H1 (cell line): ENCODE results near the gene CDH19. TPM values are rescaled to one million over a fixed set of nuclear protein-coding genes. Genes with fewer than 3 reads are reported as not detected.

ENCODE experiments used
- CTCF ChIA-PET: fragments of 300-600 bp; sonication (Branson Sonifier 250); formaldehyde crosslinking; loops from one replicate; lab custom pipeline; 2021; ENCODE audit not compliant: partially characterized antibody; lab: Charles Lee
- POLR2A ChIA-PET: fragments of 300-600 bp; sonication (Branson Sonifier 250); formaldehyde crosslinking; loops from one replicate; lab custom pipeline; 2021; ENCODE audit warnings: inconsistent platforms; ENCODE audit not compliant: partially characterized antibody; lab: Charles Lee
- DNase-seq, 2 experiments: peaks; one replicate each; pipeline versions ENCODE4 v3.0.0 to v3.0.0-alpha.2; 2010 to 2022; ENCODE audit warnings: low spot score in 2 of 2, low read depth in 1 of 2, mixed read lengths in 1 of 2
- FAIRE-seq: peaks from 2 replicates; lab custom pipeline; 2011; peaks lifted over from hg19 to GRCh38; lab: Jason Lieb, UNC
- H2AFZ ChIP-seq: 2 replicates; pipeline ENCODE4 v1.8.1; 2012; ENCODE audit warnings: low read length, inconsistent platforms
- H2AK5ac ChIP-seq: 2 replicates; pipeline ENCODE4 v1.6.1; 2013; ENCODE audit warnings: low read depth, low read length
- H2BK120ac ChIP-seq: replicated peaks from 2 replicates; pipeline ENCODE3; 2013; ENCODE audit warnings: low read depth, low read length, inconsistent platforms
- H2BK12ac ChIP-seq: 2 replicates; pipeline ENCODE4 v1.6.1; 2013; ENCODE audit warnings: low read depth, low read length
- H2BK15ac ChIP-seq: 2 replicates; pipeline ENCODE4 v1.6.1; 2013; ENCODE audit warnings: low read length
- H2BK20ac ChIP-seq: 2 replicates; pipeline ENCODE4 v1.6.1; 2013; ENCODE audit warnings: low read length
- H2BK5ac ChIP-seq: 2 replicates; pipeline ENCODE4 v1.6.1; 2013; ENCODE audit warnings: low read depth, low read length
- H3K14ac ChIP-seq: 2 replicates; pipeline ENCODE4 v1.6.1; 2013; ENCODE audit warnings: inconsistent platforms; ENCODE audit not compliant: insufficient read length
- H3K18ac ChIP-seq: 2 replicates; pipeline ENCODE4 v1.6.1; 2013; ENCODE audit warnings: low read length; ENCODE audit errors: extremely low read depth
- H3K23ac ChIP-seq: 2 replicates; pipeline ENCODE4 v1.6.1; 2013; ENCODE audit warnings: inconsistent platforms; ENCODE audit not compliant: insufficient read length
- H3K23me2 ChIP-seq: 2 replicates; pipeline ENCODE4 v1.6.1; 2013; ENCODE audit warnings: low read depth, low read length
- H3K27ac ChIP-seq: 2 replicates; pipeline ENCODE4 v1.6.1; 2011; ENCODE audit warnings: low read depth, low read length, inconsistent platforms
- H3K27me3 ChIP-seq, 4 experiments: replicated peaks in 1 of 4; 1 replicate in 1 of 4; 2 replicates in 3 of 4; pipeline versions ENCODE4 v1.6.1 to v1.8.1; 2011 to 2013; ENCODE audit warnings: low read length in 3 of 4, mild to moderate bottlenecking in 3 of 4, inconsistent platforms in 2 of 4, mixed read lengths in 2 of 4, moderate library complexity in 1 of 4; ENCODE audit not compliant: control insufficient read depth in 3 of 4, insufficient read depth in 3 of 4; ENCODE audit errors: extremely low read depth in 1 of 4
- H3K36me3 ChIP-seq, 4 experiments: 2 replicates each; pipeline versions ENCODE4 v1.6.1 to v1.8.1; 2011 to 2013; ENCODE audit warnings: mild to moderate bottlenecking in 4 of 4, low read length in 3 of 4, moderate library complexity in 2 of 4, control low read depth in 1 of 4, inconsistent platforms in 1 of 4; ENCODE audit not compliant: insufficient read depth in 4 of 4, control insufficient read depth in 2 of 4
- H3K4ac ChIP-seq: replicated peaks from 2 replicates; pipeline ENCODE3; 2013; ENCODE audit warnings: low read length, low read depth, mixed read lengths, inconsistent platforms; ENCODE audit not compliant: insufficient read length
- H3K4me1 ChIP-seq, 4 experiments: replicated peaks in 1 of 4; 1 replicate in 1 of 4; 2 replicates in 3 of 4; pipeline versions ENCODE4 v1.6.1 to v1.8.1; 2011 to 2013; ENCODE audit warnings: low read length in 3 of 4, inconsistent platforms in 2 of 4, mixed read lengths in 1 of 4; ENCODE audit not compliant: insufficient read depth in 4 of 4, control insufficient read depth in 3 of 4
- H3K4me2 ChIP-seq, 2 experiments: 2 replicates each; pipeline versions ENCODE4 v1.6.1 to v1.8.1; 2011 to 2013; ENCODE audit warnings: low read depth in 2 of 2, low read length in 2 of 2, control low read depth in 1 of 2, inconsistent platforms in 1 of 2, mild to moderate bottlenecking in 1 of 2; ENCODE audit not compliant: insufficient read depth in 1 of 2
- H3K4me3 ChIP-seq, 4 experiments: fragments of 200-600, 300-600 bp in 1 of 4; sonication (generic), shearing (Covaris generic), sonication (Bioruptor Twin) in 1 of 4; 2 replicates each; pipeline versions ENCODE4 v1.5.1 to v1.8.1; 2011 to 2016; ENCODE audit warnings: low read length in 4 of 4, low read depth in 3 of 4, control low read depth in 2 of 4, inconsistent platforms in 2 of 4, mild to moderate bottlenecking in 2 of 4, mixed read lengths in 1 of 4, moderate library complexity in 1 of 4; ENCODE audit not compliant: insufficient read depth in 2 of 4; ENCODE audit errors: extremely low read depth in 1 of 4
- H3K56ac ChIP-seq: replicated peaks from 2 replicates; pipeline ENCODE3; 2013; ENCODE audit warnings: low read depth, mild to moderate bottlenecking, mixed read lengths, low read length, inconsistent platforms; ENCODE audit not compliant: insufficient read length
- H3K79me1 ChIP-seq: 2 replicates; pipeline ENCODE4 v1.6.1; 2013; ENCODE audit warnings: low read depth, low read length, control low read depth
- H3K79me2 ChIP-seq, 2 experiments: 2 replicates each; pipeline versions ENCODE4 v1.6.1 to v1.8.1; 2012 to 2013; ENCODE audit warnings: low read length in 2 of 2, mild to moderate bottlenecking in 2 of 2, inconsistent platforms in 1 of 2; ENCODE audit not compliant: insufficient read depth in 2 of 2, control insufficient read depth in 1 of 2
- H3K9ac ChIP-seq, 4 experiments: replicated peaks in 1 of 4; 1 replicate in 1 of 4; 2 replicates in 3 of 4; pipeline versions ENCODE4 v1.6.1 to v1.8.1; 2011 to 2013; ENCODE audit warnings: low read depth in 3 of 4, low read length in 3 of 4, control low read depth in 2 of 4, mild to moderate bottlenecking in 2 of 4, moderate library complexity in 2 of 4, inconsistent platforms in 1 of 4; ENCODE audit errors: extremely low read depth in 1 of 4
- H3K9me3 ChIP-seq, 2 experiments: 2 replicates each; pipeline versions ENCODE4 v1.6.1 to v1.8.1; 2012 to 2013; ENCODE audit warnings: mild to moderate bottlenecking in 2 of 2, moderate library complexity in 2 of 2, control low read depth in 1 of 2, inconsistent platforms in 1 of 2, low read depth in 1 of 2, low read length in 1 of 2, mixed read lengths in 1 of 2; ENCODE audit not compliant: insufficient read depth in 2 of 2
- H4K20me1 ChIP-seq, 2 experiments: replicated peaks in 1 of 2; 2 replicates each; pipeline versions ENCODE3 to v1.8.1; 2011 to 2013; ENCODE audit warnings: inconsistent platforms in 2 of 2, low read length in 2 of 2, mild to moderate bottlenecking in 1 of 2; ENCODE audit not compliant: insufficient read depth in 2 of 2, control insufficient read depth in 1 of 2
- H4K5ac ChIP-seq: 2 replicates; pipeline ENCODE4 v1.6.1; 2013; ENCODE audit warnings: low read length, low read depth, mixed read lengths, inconsistent platforms; ENCODE audit not compliant: insufficient read length
- H4K8ac ChIP-seq: 2 replicates; pipeline ENCODE4 v1.8.0; 2013; ENCODE audit warnings: mild to moderate bottlenecking, moderate library complexity, low read length, inconsistent platforms; ENCODE audit not compliant: insufficient read depth; ENCODE audit errors: extremely low read depth
- H4K91ac ChIP-seq: replicated peaks from 2 replicates; pipeline ENCODE3; 2013; ENCODE audit warnings: low read length, mixed read lengths, inconsistent platforms; ENCODE audit not compliant: insufficient read length
- BCL11A ChIP-seq, 2 experiments: IDR thresholded peaks; one replicate each; pipeline ENCODE4 v1.6.1; 2011; ENCODE audit warnings: low read depth in 2 of 2, low read length in 2 of 2, mild to moderate bottlenecking in 2 of 2
- CBX8 ChIP-seq: fragments of 300-800, 300-1000 bp; sonication (generic); IDR thresholded peaks from 2 replicates; pipeline ENCODE4 v1.7.1; 2016; ENCODE audit warnings: low read depth, low read length, borderline replicate concordance
- CHD1 ChIP-seq: IDR thresholded peaks from 2 replicates; pipeline ENCODE4 v1.6.1; 2012; ENCODE audit warnings: low read depth, low read length, improper control_type of control experiment
- CHD2 ChIP-seq: IDR thresholded peaks from 2 replicates; pipeline ENCODE4 v1.6.1; 2012; ENCODE audit warnings: low read length, improper control_type of control experiment
- EGR1 ChIP-seq: IDR thresholded peaks from 2 replicates; pipeline ENCODE4 v1.6.1; 2011; ENCODE audit warnings: low read depth, low read length, borderline replicate concordance
- EZH2 ChIP-seq: fragments of 200-600 bp; sonication (generic); IDR thresholded peaks from 2 replicates; pipeline ENCODE4 v1.7.1; 2012; ENCODE audit warnings: low read depth, mild to moderate bottlenecking, moderate library complexity, low read length, inconsistent platforms; ENCODE audit not compliant: severe bottlenecking
- KDM5A ChIP-seq: fragments of 200-600 bp; IDR thresholded peaks from 2 replicates; pipeline ENCODE4 v1.7.1; 2012; ENCODE audit warnings: mild to moderate bottlenecking, low read length, inconsistent platforms, mixed read lengths
- MAFK ChIP-seq: IDR thresholded peaks from 2 replicates; pipeline ENCODE4 v1.6.1; 2012; ENCODE audit warnings: low read depth, mild to moderate bottlenecking, improper control_type of control experiment, low read length
- NANOG ChIP-seq: IDR thresholded peaks from 2 replicates; pipeline ENCODE4 v1.6.1; 2011; ENCODE audit warnings: low read length, low read depth, mild to moderate bottlenecking, inconsistent platforms; ENCODE audit not compliant: insufficient read depth, poor library complexity, severe bottlenecking
- POLR2AphosphoS5 ChIP-seq: IDR thresholded peaks from 2 replicates; pipeline ENCODE4 v1.6.1; 2011; ENCODE audit warnings: low read depth, low read length
- SP1 ChIP-seq: IDR thresholded peaks from 2 replicates; pipeline ENCODE4 v1.6.1; 2011; ENCODE audit warnings: low read depth, low read length
- TAF1 ChIP-seq: IDR thresholded peaks from 2 replicates; pipeline ENCODE4 v1.6.1; 2011; ENCODE audit warnings: mild to moderate bottlenecking, low read depth, low read length
- WGBS, 2 experiments: shearing (Covaris generic) in 1 of 2; methylation state at CpG; one replicate each; pipeline versions ENCODE4 v1.1.6 to v1.1.7; 2013 to 2015; ENCODE audit warnings: low lambda C conversion rate in 2 of 2, mixed read lengths in 2 of 2, inconsistent platforms in 1 of 2, low coverage in 1 of 2, missing lambda C conversion rate in 1 of 2; ENCODE audit not compliant: insufficient replicate concordance in 2 of 2, insufficient coverage in 1 of 2, insufficient read length in 1 of 2; ENCODE audit errors: extremely low coverage in 1 of 2, missing lambda C conversion rate in 1 of 2; 5-methylcytosine and 5-hydroxymethylcytosine counted together
- polyA plus RNA-seq, 7 experiments: library from polyadenylated mRNA; depleted of rRNA in 3 of 7; stranded (reverse) in 5 of 7; unstranded in 2 of 7; fragments of >200 nt in 5 of 7; fragments of 200-250 nt in 2 of 7; gene quantifications; 1 replicate in 5 of 7; 2 replicates in 1 of 7; 4 replicates in 1 of 7; pipeline versions ENCODE4 v1.2.1 to v1.2.3, GENCODE V29; 2011 to 2013; ENCODE audit warnings: missing spikeins in 2 of 7, mixed read lengths in 2 of 7
- total RNA-seq: library from RNA; stranded (reverse); fragmentation: NEBNext Ultra II Directional; extraction: Animal tissue kit (Norgen Biotek cat#: 25700); gene quantifications from 2 replicates; pipeline ENCODE4 v1.2.1, GENCODE V29; 2021

CDH19 gene
- total and polyA plus RNA-seq, 2 of the 8 experiments (the other 6 are each of a cell fraction or from before 2014, with no cell fraction given) = not detected

GRCh38 chr18:66647671-66648070 lies 43.8 kb upstream of the CDH19 start:
- Histone ChIP-seq H3K79me1 (no peaks in the 10 kb centered on the region), H3K79me2 (no peaks in the 10 kb centered on the region), H3K14ac (no peak overlapping the region), H3K4me1 (peaks cover 0 to 4% (median 3%) of the 10 kb centered on the region in 4 experiments; a peak in 3 of 7 replicates), H3K27me3 (no peaks in the 10 kb centered on the region), H3K9ac (no peak overlapping the region), H2BK15ac (no peak overlapping the region), H3K36me3 (no peaks in the 10 kb centered on the region), H4K8ac (no peak overlapping the region), H3K4me2 (no peak overlapping the region), H4K91ac (no peak overlapping the region), H4K20me1 (no peaks in the 10 kb centered on the region), H2AFZ (no peak overlapping the region), H4K5ac (no peak overlapping the region), H3K18ac (no peak overlapping the region), H2AK5ac (no peak overlapping the region), H2BK20ac (peak overlapping the region; percentile 36; the same call in 1 of the 2 replicates), H3K23ac (no peak overlapping the region), H2BK12ac (no peak overlapping the region), H2BK5ac (no peak overlapping the region), H3K4ac (no peak overlapping the region), H3K23me2 (no peaks in the 10 kb centered on the region), H3K4me3 (no peak overlapping the region), H3K56ac (no peak overlapping the region), H2BK120ac (no peak overlapping the region), H3K27ac (no peak overlapping the region), H3K9me3 (no peaks in the 10 kb centered on the region)
- FAIRE-seq = no peak
- ChIA-PET POLR2A (no interaction called here), CTCF (no interaction called here)
- 93% methylated on average over 1 of the region's 1 CpG; no CpG with 5 or more reads in 1 of the 2 experiments for WGBS, 2 experiments
- no peak for DNase-seq
- TF ChIP-seq EZH2 = no peak
- TF ChIP-seq CHD1 = no peak
- no peak for TF ChIP-seq EGR1
- no peak for TF ChIP-seq SP1
- TF ChIP-seq TAF1 = no peak
- no peak for TF ChIP-seq NANOG
- no peak for TF ChIP-seq CBX8
- no peak for TF ChIP-seq BCL11A (IDR thresholded peaks at IDR 0.05; ENCODE audit: low read depth in 2 of 2, low read length in 2 of 2)
- TF ChIP-seq KDM5A = no peak
- no peak for TF ChIP-seq MAFK
- no peak for TF ChIP-seq POLR2AphosphoS5
- TF ChIP-seq CHD2 = no peak
